ENCODE measurements around the gene DIP2C. TPM values are rescaled to one million over a fixed set of nuclear protein-coding genes. Genes with fewer than 3 reads are reported as not detected.

Gene DIP2C
- total RNA-seq, 6 experiments from 2014 or later = 23.2 to 28.9 (median 26.3) TPM

GRCh38 chr10:583433-583832, 106.0 kb downstream of the DIP2C start:
- Mint-ChIP-seq H3K4me1 (ENCODE audit: low read depth) (peaks cover 43% of the 10 kb centered on the region), H3K27me3 (ENCODE audit: insufficient read depth) (peaks cover 11% of the 10 kb centered on the region), H3K9me3 (no peaks in the 10 kb centered on the region), H3K36me3 (ENCODE audit: low read depth) (no peaks in the 10 kb centered on the region), H3K27ac (no peak overlapping the region), H3K4me3 (no peak overlapping the region)
- DNase-seq = no peak
- no peak for TF ChIP-seq CTCF (IDR thresholded peaks at IDR 0.05)

- no peak overlapping the region; the same call in 1 of the 2 replicates for H3K4me3 Mint-ChIP-seq
- H3K36me3 Mint-ChIP-seq (ENCODE audit: low read depth) = no peaks in the 10 kb centered on the region
- peaks cover 47% of the 10 kb centered on the region for H3K4me1 Mint-ChIP-seq (ENCODE audit: low read depth)
- peak overlapping the region; percentile 97 for H3K27ac Mint-ChIP-seq
- DNase-seq = no peak
- TF ChIP-seq CTCF (IDR thresholded peaks at IDR 0.05) = no peak
- no peaks in the 10 kb centered on the region for H3K9me3 Mint-ChIP-seq
- peaks cover 8% of the 10 kb centered on the region; the same call in 1 of the 2 replicates for H3K27me3 Mint-ChIP-seq (ENCODE audit: insufficient read depth)
Measured at GRCh38 chr10:581776-582330, 107.6 kb downstream of the DIP2C start.

GRCh38 chr10:580778-581177, 108.7 kb downstream of the DIP2C start:
- Mint-ChIP-seq H3K27me3 (ENCODE audit: insufficient read depth) (no peaks in the 10 kb centered on the region; the same call in 1 of the 2 replicates), H3K36me3 (ENCODE audit: low read depth) (no peaks in the 10 kb centered on the region), H3K4me1 (ENCODE audit: low read depth) (peaks cover 48% of the 10 kb centered on the region), H3K4me3 (peak overlapping the region; percentile 70), H3K27ac (peak overlapping the region; percentile 97), H3K9me3 (no peaks in the 10 kb centered on the region)
- DNase-seq = peak; percentile 93
- no peak for TF ChIP-seq CTCF (IDR thresholded peaks at IDR 0.05)

- Mint-ChIP-seq H3K9me3 (no peaks in the 10 kb centered on the region), H3K27ac (no peak overlapping the region), H3K27me3 (ENCODE audit: insufficient read depth) (no peaks in the 10 kb centered on the region; the same call in none of the 2 replicates), H3K4me1 (ENCODE audit: low read depth) (peaks cover 27% of the 10 kb centered on the region), H3K4me3 (no peak overlapping the region), H3K36me3 (ENCODE audit: low read depth) (peaks cover 12% of the 10 kb centered on the region; the same call in 1 of the 2 replicates)
- TF ChIP-seq CTCF (IDR thresholded peaks at IDR 0.05) = no peak
- no peak for DNase-seq
Measured at GRCh38 chr10:576130-576465, 113.4 kb downstream of the DIP2C start.

GRCh38 chr10:575402-576129, 113.9 kb downstream of the DIP2C start:
- Mint-ChIP-seq H3K27me3 (ENCODE audit: insufficient read depth) (no peaks in the 10 kb centered on the region; the same call in none of the 2 replicates), H3K9me3 (peaks cover under 1% of the 10 kb centered on the region), H3K4me3 (no peak overlapping the region), H3K36me3 (ENCODE audit: low read depth) (peaks cover 13% of the 10 kb centered on the region), H3K4me1 (ENCODE audit: low read depth) (peaks cover 24% of the 10 kb centered on the region), H3K27ac (no peak overlapping the region)
- TF ChIP-seq CTCF (IDR thresholded peaks at IDR 0.05) = no peak
- no peak for DNase-seq

Measured in HFFc6 (cell line).